Pancreas (tissue), 10 donors: Measurements from ENCODE around the gene UBA1. TPM values are rescaled to one million over a fixed set of nuclear protein-coding genes. Genes with fewer than 3 reads are reported as not detected.
A peak's percentile ranks its signal among the peaks of the same experiment; 100 is the strongest.

Source experiments
- ATAC-seq, 4 donors: fragments of 200-7000 bp; cut with Tn5 transposase; one replicate each; pipeline versions ENCODE4 v1.8.0 to v1.9.1; 2020; ENCODE audit warnings: mild to moderate bottlenecking in 4 of 4, moderate library complexity in 4 of 4
- DNase-seq, 6 donors: peaks; one replicate each; pipeline ENCODE4 v3.0.0-alpha.2; 2020
- FAIRE-seq: peaks from 2 replicates; lab custom pipeline; 2012; peaks lifted over from hg19 to GRCh38; lab: Jason Lieb, UNC
- H3K27ac ChIP-seq, 4 donors: fragments of 200-600 bp; sonication (generic); 1 replicate in 3 of 4; 2 replicates in 1 of 4; pipeline versions ENCODE4 v1.5.0 to v1.8.0; 2020
- H3K27me3 ChIP-seq, 4 donors: fragments of 200-600 bp; one replicate each; pipeline ENCODE4 v1.8.0; 2021
- H3K36me3 ChIP-seq, 3 donors: fragments of 200-600 bp; sonication (generic) in 1 of 3; one replicate each; pipeline versions ENCODE4 v1.5.0 to v1.8.0; 2020 to 2021
- H3K4me1 ChIP-seq, 3 donors: fragments of 200-600 bp; one replicate each; pipeline ENCODE4 v1.8.0; 2021
- H3K4me3 ChIP-seq, 4 donors: fragments of 200-600 bp; sonication (generic) in 2 of 4; one replicate each; pipeline versions ENCODE4 v1.5.0 to v1.8.0; 2020 to 2021
- H3K9me3 ChIP-seq, 4 donors: fragments of 200-600 bp; one replicate each; pipeline ENCODE4 v1.8.0; 2021
- CTCF ChIP-seq, 4 donors: fragments of 200-600 bp; sonication (generic) in 3 of 4; IDR thresholded peaks; one replicate each; pipeline versions ENCODE4 v1.5.0 to v1.8.0; 2021; ENCODE audit warnings: antibody characterized with exemption in 4 of 4
- WGBS, 2 donors: extraction: QIAGEN DNeasy Blood & Tissue Kit; methylation state at CpG; one replicate each; pipeline ENCODE4 v1.1.7; 2013; 5-methylcytosine and 5-hydroxymethylcytosine counted together
- intact Hi-C, 3 donors: fragments of 100-400 bp; cut with DNase I; formaldehyde crosslinking; loops; one replicate each; pipeline versions ENCODE4 v1.11.1 to v1.14.2; 2022
- polyA plus RNA-seq, 2 donors: library from polyadenylated mRNA; stranded (reverse); fragments of 200-250 nt; gene quantifications; one replicate each; pipeline ENCODE4 v1.2.3, GENCODE V29; 2013
- total RNA-seq, 6 donors: library from RNA; stranded (reverse); fragmentation: NEBNext Ultra II Directional in 4 of 6; extraction: Animal tissue kit (Norgen Biotek cat#: 25700) in 4 of 6; gene quantifications; one replicate each; pipeline versions ENCODE4 v1.2.1 to v1.2.4, GENCODE V29; 2021 to 2023
- donor health status: healthy with polysubstance abuse.
- donor health status: DM: no; HTN: no; CAD: no; lungs with moderate emphysema.
- donor health status: DM: no; HTN: no; CAD: no.
- donor health status: control.
- donor health status: control.
- donor health status: Bipolar disorder and iron deficiency.
- donor health status: DM: yes; HTN: yes; CAD: no.
- donor health status: DM: no; HTN: no; CAD: no.
- donor health status: DM: no; HTN: no; CAD: no.
- donor health status: DM: yes; HTN: yes; CAD: no.

UBA1 gene
- total and polyA plus RNA-seq, 8 donors: 49.0 to 117 (median 64.3) TPM

GRCh38 chrX:47180346-47180745, 13.3 kb upstream of the UBA1 start:
- H3K36me3 ChIP-seq: peaks cover 0 to 6% (median 4%) of the 10 kb centered on the region in 3 donors

GRCh38 chrX:47181301-47181700, 12.3 kb upstream of the UBA1 start:
- Histone ChIP-seq H3K4me1 (no peaks in the 10 kb centered on the region), H3K9me3 (no peaks in the 10 kb centered on the region), H3K36me3 (peaks cover 0 to 10% (median 4%) of the 10 kb centered on the region in 3 donors), H3K27me3 (no peaks in the 10 kb centered on the region), H3K4me3 (no peak overlapping the region), H3K27ac (no peak overlapping the region)
- no peak for ATAC-seq
- 86 to 96% methylated on average over 10 of the region's 10 CpGs for WGBS, 2 donors
- no peak for TF ChIP-seq CTCF (IDR thresholded peaks at IDR 0.05)
- DNase-seq: no peak
- intact Hi-C loops: no loop called here
- FAIRE-seq: no peak

More at GRCh38 chrX:47180346-47180745, 13.3 kb upstream of the UBA1 start:
- Histone ChIP-seq H3K9me3 (no peaks in the 10 kb centered on the region), H3K4me3 (no peak overlapping the region), H3K27ac (no peak overlapping the region), H3K27me3 (no peaks in the 10 kb centered on the region), H3K4me1 (no peaks in the 10 kb centered on the region)
- ATAC-seq: no peak
- peak in 1 of 6 donors; percentile 36 for DNase-seq
- WGBS, 2 donors: 82 to 87% methylated on average over 8 of the region's 8 CpGs
- TF ChIP-seq CTCF (IDR thresholded peaks at IDR 0.05): no peak
- FAIRE-seq: no peak
- intact Hi-C loops: no loop called here

GRCh38 chrX:47182106-47182700, 11.4 kb upstream of the UBA1 start:
- ATAC-seq: no peak
- peak in 1 of 6 donors; percentile 54 for DNase-seq
- Histone ChIP-seq H3K9me3 (no peaks in the 10 kb centered on the region), H3K4me1 (no peaks in the 10 kb centered on the region), H3K4me3 (no peak overlapping the region), H3K36me3 (peaks cover 0 to 14% (median 4%) of the 10 kb centered on the region in 3 donors), H3K27me3 (no peaks in the 10 kb centered on the region), H3K27ac (no peak overlapping the region)
- no peak for FAIRE-seq
- TF ChIP-seq CTCF (IDR thresholded peaks at IDR 0.05): no peak
- WGBS, 2 donors: 75 to 87% methylated on average over 9 of the region's 9 CpGs
- intact Hi-C loops: no loop called here

GRCh38 chrX:47184486-47184885, 9.1 kb upstream of the UBA1 start:
- Histone ChIP-seq H3K4me3 (no peak overlapping the region), H3K27ac (no peak overlapping the region), H3K9me3 (no peaks in the 10 kb centered on the region), H3K27me3 (no peaks in the 10 kb centered on the region), H3K4me1 (no peaks in the 10 kb centered on the region), H3K36me3 (peaks cover 0 to 14% (median 4%) of the 10 kb centered on the region in 3 donors)
- 80 to 91% methylated on average over 4 of the region's 4 CpGs for WGBS, 2 donors
- ATAC-seq (no peak), DNase-seq (peak in 1 of 6 donors; percentile 45), FAIRE-seq (no peak)
- TF ChIP-seq CTCF (IDR thresholded peaks at IDR 0.05): no peak
- intact Hi-C loops: no loop called here

- peaks cover 0 to under 1% (median 0%) of the 10 kb centered on the region in 3 donors for H3K4me1 ChIP-seq
- no peak for FAIRE-seq
- ATAC-seq: no peak
- no peak overlapping the region for H3K27ac ChIP-seq
- intact Hi-C loops: no loop called here
- no peak for TF ChIP-seq CTCF (IDR thresholded peaks at IDR 0.05)
- H3K9me3 ChIP-seq: no peaks in the 10 kb centered on the region
- no peaks in the 10 kb centered on the region for H3K27me3 ChIP-seq
- H3K4me3 ChIP-seq: no peak overlapping the region
- no peak for DNase-seq
- 83 to 91% methylated on average over 17 of the region's 17 CpGs for WGBS, 2 donors
- H3K36me3 ChIP-seq: peaks cover 0 to 14% (median 4%) of the 10 kb centered on the region in 3 donors
Observed at GRCh38 chrX:47185241-47185640, 8.4 kb upstream of the UBA1 start.
